HFFc6 (cell line): Measurements from ENCODE around the gene SIK2. TPM values are rescaled to one million over a fixed set of nuclear protein-coding genes. Genes with fewer than 3 reads are reported as not detected.

Experiments used
- DNase-seq: peaks from one replicate; pipeline ENCODE4 v3.0.0-alpha.2; 2018
- H3K27ac Mint-ChIP-seq: 2 replicates; pipeline ENCODE4 v1.8.0; 2020; ENCODE audit warnings: mild to moderate bottlenecking, mixed read lengths
- H3K27me3 Mint-ChIP-seq: 2 replicates; pipeline ENCODE4 v1.8.0; 2021; ENCODE audit warnings: mild to moderate bottlenecking, moderate library complexity, mixed read lengths; ENCODE audit not compliant: insufficient read depth
- H3K36me3 Mint-ChIP-seq: 2 replicates; pipeline ENCODE4 v1.8.0; 2021; ENCODE audit warnings: low read depth, mixed read lengths
- H3K4me1 Mint-ChIP-seq: 2 replicates; pipeline ENCODE4 v1.8.0; 2020; ENCODE audit warnings: low read depth, mixed read lengths
- H3K4me3 Mint-ChIP-seq: 2 replicates; pipeline ENCODE4 v1.8.0; 2020; ENCODE audit warnings: mild to moderate bottlenecking, moderate library complexity, mixed read lengths
- H3K9me3 Mint-ChIP-seq: 2 replicates; pipeline ENCODE4 v1.8.0; 2020; ENCODE audit warnings: mild to moderate bottlenecking, mixed read lengths
- CTCF ChIP-seq: fragments of 200-600 bp; sonication (generic); IDR thresholded peaks from 2 replicates; pipeline ENCODE4 v1.5.0; 2021; ENCODE audit warnings: antibody characterized with exemption, mild to moderate bottlenecking
- total RNA-seq, 6 experiments: library from RNA; stranded (reverse); fragmentation: NEBNext Ultra II Directional; extraction: Animal tissue kit (Norgen Biotek cat#: 25700); gene quantifications; 2 replicates in 1 of 6; 3 replicates in 5 of 6; pipeline ENCODE4 v1.2.3, GENCODE V29; 2021

The SIK2 gene
- total RNA-seq, 6 experiments from 2014 or later = 15.4 to 25.5 (median 18.0) TPM

GRCh38 chr11:111560800-111561199 lies 41.4 kb upstream of the SIK2 start:
- Mint-ChIP-seq H3K4me3 (peak overlapping the region; percentile 39; the same call in 1 of the 2 replicates), H3K9me3 (peaks cover 8% of the 10 kb centered on the region; the same call in 1 of the 2 replicates), H3K27ac (peak overlapping the region; percentile 95), H3K27me3 (peaks cover 4% of the 10 kb centered on the region), H3K36me3 (peaks cover 48% of the 10 kb centered on the region), H3K4me1 (peaks cover 87% of the 10 kb centered on the region)
- DNase-seq = no peak
- no peak for TF ChIP-seq CTCF

DNA sequence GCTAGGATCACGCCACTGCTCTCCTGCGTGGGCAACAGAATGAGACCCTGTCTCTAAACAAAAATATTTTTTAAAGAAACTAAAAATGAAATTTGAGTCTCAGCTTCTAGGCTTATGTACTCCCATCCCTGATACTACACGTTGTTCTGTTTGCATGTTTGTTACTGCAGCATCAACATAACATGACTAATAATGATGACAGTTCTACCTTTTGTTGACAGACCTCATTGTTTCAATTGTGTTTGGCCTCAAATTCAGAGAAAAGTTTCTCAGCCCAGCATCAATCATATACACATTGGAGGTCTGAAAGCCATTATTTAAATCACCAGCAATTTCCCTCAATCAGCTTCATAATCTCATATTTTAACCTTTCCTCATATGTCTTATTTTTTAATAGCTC lies 40.9 kb upstream of the SIK2 start:
- peak overlapping the region; percentile 61 for H3K4me3 Mint-ChIP-seq
- H3K27ac Mint-ChIP-seq = peak overlapping the region; percentile 95
- H3K4me1 Mint-ChIP-seq = peaks cover 87% of the 10 kb centered on the region
- H3K36me3 Mint-ChIP-seq = peaks cover 43% of the 10 kb centered on the region
- no peak for DNase-seq
- no peak for TF ChIP-seq CTCF
- H3K27me3 Mint-ChIP-seq = peaks cover 7% of the 10 kb centered on the region
- H3K9me3 Mint-ChIP-seq = peaks cover 3% of the 10 kb centered on the region; the same call in 1 of the 2 replicates

DNA sequence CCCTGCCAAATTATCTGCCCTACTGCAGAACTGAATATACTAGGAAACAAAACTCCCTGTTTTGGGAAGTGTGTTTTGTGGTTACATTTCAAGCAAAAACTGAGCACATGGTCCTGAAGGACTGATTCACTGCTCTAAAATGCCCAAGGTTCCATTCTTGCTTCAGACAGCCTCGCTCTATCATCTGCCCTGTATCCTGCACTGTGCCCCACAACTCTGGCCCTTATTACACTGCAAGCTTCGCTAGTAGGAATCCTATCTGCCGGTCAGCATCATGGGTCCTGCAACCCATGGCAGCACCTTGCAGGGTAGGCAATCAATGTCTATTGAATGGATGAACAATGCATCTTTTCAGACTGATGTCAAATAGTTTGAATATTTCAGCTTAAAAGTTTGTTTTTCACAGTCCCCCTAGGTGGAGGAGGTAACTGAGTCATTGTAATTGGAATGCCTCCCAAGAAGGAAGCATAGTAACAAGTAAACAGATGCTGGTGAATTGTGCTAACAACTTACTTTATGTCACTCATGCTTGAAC lies 40.4 kb upstream of the SIK2 start:
- Mint-ChIP-seq H3K4me3 (peak overlapping the region; percentile 61), H3K36me3 (peaks cover 38% of the 10 kb centered on the region), H3K9me3 (no peaks in the 10 kb centered on the region; the same call in 1 of the 2 replicates), H3K4me1 (peaks cover 87% of the 10 kb centered on the region), H3K27me3 (peaks cover 5% of the 10 kb centered on the region), H3K27ac (peak overlapping the region; percentile 95)
- TF ChIP-seq CTCF = no peak
- DNase-seq = peak; percentile 83

DNA sequence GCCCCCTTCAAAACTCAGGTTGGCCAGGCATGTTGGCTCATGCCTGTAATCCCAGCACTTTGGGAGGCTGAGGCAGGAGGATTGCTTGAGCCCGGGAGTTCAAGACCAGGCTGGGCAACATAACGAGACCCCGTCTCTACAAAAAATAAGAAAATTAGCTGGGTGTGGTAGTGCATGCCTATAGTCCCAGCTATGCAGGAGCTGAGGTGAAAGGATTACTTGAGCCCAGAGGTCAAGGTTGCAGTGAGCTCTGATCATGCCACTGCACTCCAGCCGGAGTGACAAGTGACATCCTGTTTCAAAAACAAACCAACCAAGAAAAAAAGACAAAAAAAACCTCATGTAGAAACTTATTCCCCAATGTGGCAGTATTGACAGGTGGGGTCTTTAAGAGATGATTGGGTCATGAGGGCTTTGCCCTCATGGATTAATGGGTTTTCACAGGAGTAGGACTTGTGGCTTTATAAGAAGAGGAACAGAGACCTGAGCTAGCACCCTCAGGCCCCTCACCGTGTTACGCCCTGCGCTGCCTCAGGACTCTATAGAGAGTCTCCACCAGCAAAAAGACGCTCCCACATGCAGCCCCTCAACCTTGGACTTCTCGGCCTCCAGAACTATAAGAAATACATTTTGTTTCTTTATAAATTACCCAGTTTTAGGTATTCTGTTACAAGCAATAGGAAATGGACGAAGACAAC lies 39.4 kb upstream of the SIK2 start:
- peaks cover 3% of the 10 kb centered on the region for H3K27me3 Mint-ChIP-seq
- peaks cover 31% of the 10 kb centered on the region for H3K36me3 Mint-ChIP-seq
- H3K4me1 Mint-ChIP-seq = peaks cover 79% of the 10 kb centered on the region
- DNase-seq = no peak
- no peaks in the 10 kb centered on the region for H3K9me3 Mint-ChIP-seq
- H3K27ac Mint-ChIP-seq = peak overlapping the region; percentile 95
- no peak for TF ChIP-seq CTCF
- H3K4me3 Mint-ChIP-seq = peak overlapping the region; percentile 61; the same call in 1 of the 2 replicates

GRCh38 chr11:111565114-111565720 lies 37.0 kb upstream of the SIK2 start:
- peak; percentile 98 for TF ChIP-seq CTCF
- no peaks in the 10 kb centered on the region for H3K9me3 Mint-ChIP-seq
- DNase-seq = peak; percentile 76
- peaks cover 25% of the 10 kb centered on the region for H3K36me3 Mint-ChIP-seq
- peaks cover 6% of the 10 kb centered on the region for H3K27me3 Mint-ChIP-seq
- H3K27ac Mint-ChIP-seq = no peak overlapping the region
- H3K4me1 Mint-ChIP-seq = peaks cover 64% of the 10 kb centered on the region
- no peak overlapping the region for H3K4me3 Mint-ChIP-seq
